GM10266 (cell line): ENCODE data around the gene LEMD2.

Experiments used
- DNase-seq: peaks from one replicate; pipeline ENCODE4 v3.0.0; 2012; ENCODE audit errors: extremely low spot score
- TF ChIP-seq, protein P1 (sequence below): IDR thresholded peaks from 2 replicates; pipeline ENCODE4 v1.5.1; 2012; ENCODE audit warnings: mild to moderate bottlenecking, low read depth; ENCODE audit not compliant: control insufficient read depth, insufficient read depth; ENCODE audit errors: missing control alignments

Gene LEMD2

DNA sequence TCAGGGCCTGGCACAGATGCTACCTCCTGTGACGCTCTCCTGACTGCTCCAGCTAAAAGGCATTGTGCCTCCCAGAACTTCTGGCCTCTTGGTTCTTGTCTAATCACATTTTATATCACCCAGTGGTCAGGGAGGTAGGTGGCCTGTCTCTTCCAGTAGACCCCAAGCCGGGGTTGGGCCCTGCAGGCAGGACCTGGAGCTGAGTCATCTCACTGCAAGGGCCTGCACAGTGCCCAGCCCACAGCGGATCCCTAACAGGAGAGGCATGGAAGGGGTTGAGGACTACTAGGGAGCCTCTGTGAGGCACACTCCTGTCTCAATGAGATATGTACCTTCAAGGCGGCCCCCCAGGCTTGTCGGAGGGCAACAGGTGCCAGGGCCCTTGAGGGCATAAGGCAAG is 6.4 kb downstream of the LEMD2 start:
- TF ChIP-seq, protein P1, sequence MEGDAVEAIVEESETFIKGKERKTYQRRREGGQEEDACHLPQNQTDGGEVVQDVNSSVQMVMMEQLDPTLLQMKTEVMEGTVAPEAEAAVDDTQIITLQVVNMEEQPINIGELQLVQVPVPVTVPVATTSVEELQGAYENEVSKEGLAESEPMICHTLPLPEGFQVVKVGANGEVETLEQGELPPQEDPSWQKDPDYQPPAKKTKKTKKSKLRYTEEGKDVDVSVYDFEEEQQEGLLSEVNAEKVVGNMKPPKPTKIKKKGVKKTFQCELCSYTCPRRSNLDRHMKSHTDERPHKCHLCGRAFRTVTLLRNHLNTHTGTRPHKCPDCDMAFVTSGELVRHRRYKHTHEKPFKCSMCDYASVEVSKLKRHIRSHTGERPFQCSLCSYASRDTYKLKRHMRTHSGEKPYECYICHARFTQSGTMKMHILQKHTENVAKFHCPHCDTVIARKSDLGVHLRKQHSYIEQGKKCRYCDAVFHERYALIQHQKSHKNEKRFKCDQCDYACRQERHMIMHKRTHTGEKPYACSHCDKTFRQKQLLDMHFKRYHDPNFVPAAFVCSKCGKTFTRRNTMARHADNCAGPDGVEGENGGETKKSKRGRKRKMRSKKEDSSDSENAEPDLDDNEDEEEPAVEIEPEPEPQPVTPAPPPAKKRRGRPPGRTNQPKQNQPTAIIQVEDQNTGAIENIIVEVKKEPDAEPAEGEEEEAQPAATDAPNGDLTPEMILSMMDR: no peak
- DNase-seq: no peak

DNA sequence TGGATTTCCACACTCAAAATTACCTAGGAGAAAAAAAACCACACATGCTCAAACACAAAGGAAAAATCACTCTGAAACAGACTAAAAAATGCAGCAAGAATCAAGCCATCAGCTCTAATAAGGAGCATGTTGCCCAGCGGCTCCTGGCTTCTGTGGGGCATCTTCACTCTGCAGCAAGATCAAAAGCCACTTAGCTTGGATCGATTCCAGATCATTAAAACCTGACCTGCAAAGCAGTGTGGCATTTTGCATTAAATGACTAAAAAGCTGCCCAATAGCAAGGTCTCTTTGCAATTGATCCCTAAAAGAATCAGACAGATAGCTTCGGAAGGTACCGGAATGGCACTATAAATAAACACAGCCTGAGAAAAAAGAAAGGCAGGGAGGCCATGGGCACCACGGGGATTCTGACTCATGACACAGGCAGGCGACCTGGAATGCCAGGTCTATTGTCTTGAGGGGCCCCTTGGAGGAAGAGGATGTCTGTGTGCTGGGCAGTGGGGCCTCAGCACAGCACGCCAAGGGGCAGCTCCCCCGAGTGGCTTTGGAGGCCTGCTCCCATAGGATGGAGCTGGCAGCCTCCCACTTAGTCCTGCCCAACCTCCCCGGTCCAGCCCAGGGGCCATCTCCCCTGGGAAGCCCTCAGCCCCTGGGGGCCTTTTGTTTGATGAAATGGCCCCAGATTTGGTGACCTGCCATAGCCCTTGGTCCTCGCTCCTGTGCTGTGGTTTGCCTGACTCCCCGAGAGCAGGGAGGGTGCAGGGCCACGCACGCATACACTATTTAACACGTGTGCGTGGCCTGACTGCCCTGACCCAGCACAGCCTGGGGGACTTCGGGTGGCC is 7.6 kb downstream of the LEMD2 start:
- no peak for DNase-seq
- TF ChIP-seq, protein P1: no peak

DNA sequence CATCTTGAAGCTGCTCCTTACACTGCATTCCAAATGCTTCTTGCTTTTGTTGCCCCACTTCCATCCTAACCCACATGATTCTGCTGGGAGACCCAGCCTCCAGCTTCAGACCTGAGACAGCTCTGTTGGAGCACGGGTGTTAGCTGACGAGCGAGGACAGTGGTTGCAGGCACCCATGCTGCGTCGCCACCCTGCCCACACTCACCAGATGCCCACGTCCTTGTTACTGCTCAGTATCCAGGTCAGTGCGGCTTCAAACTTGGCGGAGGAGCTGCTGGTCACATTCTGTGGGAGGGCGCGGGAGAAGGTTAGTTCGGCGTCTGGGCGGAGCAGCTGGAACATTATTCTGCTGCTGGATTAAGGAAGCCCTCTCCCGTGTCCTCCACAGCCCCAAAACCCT is 9.0 kb downstream of the LEMD2 start:
- DNase-seq: no peak
- TF ChIP-seq, protein P1: no peak

DNA sequence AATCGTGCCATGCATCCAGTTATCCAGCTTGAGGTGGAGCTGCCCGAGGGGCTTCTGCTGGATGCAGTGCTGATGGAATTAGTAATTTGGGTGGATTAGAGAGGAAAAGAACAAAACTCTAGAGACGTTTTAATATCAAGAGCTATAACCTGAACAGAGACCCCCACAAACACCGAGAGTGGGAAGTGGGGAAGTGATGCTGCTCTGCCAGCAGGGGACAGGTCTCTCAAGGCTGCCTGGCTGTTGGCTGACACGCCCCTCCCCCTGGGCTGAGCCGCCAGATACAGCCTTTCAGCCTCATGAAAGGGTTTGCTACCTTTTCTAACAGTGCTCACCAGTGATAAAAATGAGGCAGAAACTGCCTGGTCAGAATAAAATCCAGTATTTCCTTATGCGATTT is 9.6 kb downstream of the LEMD2 start:
- TF ChIP-seq, protein P1: no peak

DNA sequence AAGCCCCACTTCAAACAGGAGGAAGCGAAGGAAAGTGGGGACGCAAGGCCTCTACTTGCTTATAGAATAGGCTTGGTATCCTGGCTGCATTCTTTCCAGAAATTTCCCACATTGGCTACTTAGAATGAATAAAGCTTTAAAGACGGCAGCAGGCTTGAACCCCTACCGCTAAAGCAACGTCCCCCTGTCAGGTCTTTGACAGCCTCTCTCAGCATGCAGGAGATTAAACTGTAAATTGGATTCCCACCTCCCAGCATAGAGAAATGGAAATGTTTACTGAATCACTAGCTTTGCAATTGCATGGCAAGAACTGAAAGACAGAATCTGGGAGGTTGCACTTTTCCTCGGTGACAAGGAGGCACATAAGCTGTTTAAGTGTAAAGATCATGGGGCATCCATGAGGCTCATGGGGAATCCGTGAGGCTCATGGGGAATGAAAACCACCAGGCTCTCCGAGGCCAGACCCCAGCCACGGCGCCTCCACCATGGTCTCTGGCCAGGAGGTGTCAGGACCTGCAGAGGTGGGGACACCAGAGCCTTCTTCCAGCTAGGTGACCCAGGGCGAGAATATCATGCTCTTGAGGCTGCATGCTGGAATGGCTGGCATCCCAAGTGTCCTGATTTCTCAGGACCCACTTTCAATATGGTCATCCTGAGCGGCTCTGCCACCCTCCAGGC is 10.3 kb downstream of the LEMD2 start:
- DNase-seq: no peak
- TF ChIP-seq, protein P1: no peak

More for the DNA sequence above, 9.6 kb downstream of the LEMD2 start:
- DNase-seq: no peak

DNA sequence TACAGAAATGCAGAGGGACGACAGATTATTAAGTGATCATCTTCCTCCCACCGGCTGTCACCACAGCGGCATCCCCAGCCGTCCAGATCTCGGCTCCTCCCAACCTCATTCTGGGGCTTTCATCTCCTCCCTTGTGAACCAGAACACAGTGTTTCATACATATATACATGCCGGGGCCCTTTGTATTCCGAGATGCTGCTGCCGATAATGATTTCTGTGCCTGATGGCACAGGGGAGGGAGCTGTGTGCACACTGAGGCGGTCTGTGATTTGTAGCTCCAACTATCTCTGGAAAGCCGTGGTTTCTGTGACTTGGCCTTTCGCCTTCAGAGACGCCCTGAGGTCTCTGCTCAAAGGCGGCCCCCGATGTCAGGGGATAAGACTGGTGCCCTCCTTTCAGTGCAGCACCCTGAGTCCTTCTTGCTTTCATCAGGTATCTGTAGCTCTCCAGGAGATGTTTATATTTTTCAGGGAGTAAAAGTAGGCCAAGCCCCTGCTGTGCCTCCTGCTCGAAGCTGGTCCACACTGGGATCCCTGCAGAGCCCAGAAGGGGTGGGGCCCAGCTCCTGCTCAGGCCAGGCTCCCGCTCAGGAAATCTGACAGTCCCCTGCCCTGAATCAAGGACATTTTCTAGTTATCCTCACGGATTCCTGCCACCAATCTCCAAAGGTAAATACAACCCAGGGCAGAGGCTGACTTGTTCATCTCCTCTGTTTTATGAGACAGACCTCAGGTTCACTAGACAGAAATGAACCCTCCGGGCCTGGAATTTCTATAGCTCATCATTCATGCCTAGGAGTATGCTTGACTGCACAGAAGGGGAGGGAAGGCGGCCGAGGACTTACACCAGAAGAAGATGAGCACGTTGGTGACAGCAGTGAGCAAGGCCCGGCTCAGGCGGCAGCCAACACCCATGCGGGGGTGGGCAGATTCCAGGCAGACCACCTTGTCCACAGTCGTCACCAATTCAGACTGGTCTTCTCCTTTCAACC is 11.2 kb downstream of the LEMD2 start:
- TF ChIP-seq, protein P1: no peak
- no peak for DNase-seq
